Fibroblast of villous mesenchyme (primary cell): ENCODE measurements around the gene TNFAIP8. TPM values are rescaled to one million over a fixed set of nuclear protein-coding genes. Genes with fewer than 3 reads are reported as not detected.

Experiments used
- DNase-seq: peaks from one replicate; pipeline ENCODE4 v3.0.0-alpha.2; 2010; ENCODE audit warnings: low read depth
- H3K4me3 ChIP-seq: 2 replicates; pipeline ENCODE4 v1.5.1; 2011; ENCODE audit warnings: low read depth, mild to moderate bottlenecking, low read length
- CTCF ChIP-seq: IDR thresholded peaks from 2 replicates; pipeline ENCODE4 v1.5.1; 2012; ENCODE audit warnings: low read depth, mild to moderate bottlenecking, low read length; ENCODE audit not compliant: insufficient read depth
- total RNA-seq: library from RNA; depleted of rRNA; stranded (reverse); fragments of >200 nt; gene quantifications from 2 replicates; pipeline ENCODE4 v1.2.3, GENCODE V29; 2012

The TNFAIP8 gene
- total RNA-seq, 1 donor = 12.1 TPM

GRCh38 chr5:119371146-119371545 lies 15.3 kb downstream of the TNFAIP8 start:
- no peak for TF ChIP-seq CTCF

GRCh38 chr5:119373449-119373858 lies 17.6 kb downstream of the TNFAIP8 start:
- no peak overlapping the region for H3K4me3 ChIP-seq
- no peak for DNase-seq
- no peak for TF ChIP-seq CTCF

More at GRCh38 chr5:119371146-119371545, 15.3 kb downstream of the TNFAIP8 start:
- H3K4me3 ChIP-seq = no peak overlapping the region
- DNase-seq = no peak

GRCh38 chr5:119374901-119375300 lies 19.1 kb downstream of the TNFAIP8 start:
- no peak overlapping the region for H3K4me3 ChIP-seq
- DNase-seq = no peak
- no peak for TF ChIP-seq CTCF

GRCh38 chr5:119377066-119377465 lies 21.2 kb downstream of the TNFAIP8 start:
- no peak overlapping the region for H3K4me3 ChIP-seq
- no peak for DNase-seq
- no peak for TF ChIP-seq CTCF

- no peak for TF ChIP-seq CTCF
- H3K4me3 ChIP-seq = no peak overlapping the region
These were observed 22.4 kb downstream of the TNFAIP8 start for GRCh38 chr5:119378075-119378700.

GRCh38 chr5:119379096-119379495 lies 23.3 kb downstream of the TNFAIP8 start:
- no peak overlapping the region for H3K4me3 ChIP-seq
- no peak for DNase-seq
- no peak for TF ChIP-seq CTCF

More at GRCh38 chr5:119378075-119378700, 22.4 kb downstream of the TNFAIP8 start:
- DNase-seq = no peak
